Endodermal cell (in vitro differentiated cells): ENCODE data around the gene UMOD. TPM values are rescaled to one million over a fixed set of nuclear protein-coding genes. Genes with fewer than 3 reads are reported as not detected.
A peak's percentile ranks its signal among the peaks of the same experiment; 100 is the strongest.

Experiments
- DNase-seq: peaks from one replicate; pipeline ENCODE4 v3.0.0-alpha.2; 2017
- H3K27ac ChIP-seq: 2 replicates; pipeline ENCODE4 v1.5.1; 2013; ENCODE audit warnings: mild to moderate bottlenecking, low read depth, low read length, moderate library complexity
- H3K27me3 ChIP-seq: 2 replicates; pipeline ENCODE4 v1.6.1; 2013; ENCODE audit warnings: mild to moderate bottlenecking, low read length, moderate library complexity; ENCODE audit not compliant: insufficient read depth, control insufficient read depth, poor library complexity, severe bottlenecking
- H3K36me3 ChIP-seq: 2 replicates; pipeline ENCODE4 v1.7.0; 2013; ENCODE audit warnings: mild to moderate bottlenecking, low read length, moderate library complexity; ENCODE audit not compliant: control insufficient read depth, insufficient read depth
- H3K4me1 ChIP-seq: one replicate; pipeline ENCODE4 v1.7.0; 2013; ENCODE audit warnings: low read length; ENCODE audit not compliant: control insufficient read depth, insufficient read depth
- H3K4me3 ChIP-seq: 2 replicates; pipeline ENCODE4 v1.5.1; 2013; ENCODE audit warnings: mild to moderate bottlenecking, low read length, moderate library complexity
- H3K9ac ChIP-seq: 2 replicates; pipeline ENCODE4 v1.6.1; 2013; ENCODE audit warnings: mild to moderate bottlenecking, low read length, moderate library complexity; ENCODE audit not compliant: poor library complexity, severe bottlenecking; ENCODE audit errors: extremely low read depth
- H3K9me3 ChIP-seq: 2 replicates; pipeline ENCODE4 v1.6.1; 2013; ENCODE audit warnings: mild to moderate bottlenecking, low read length, moderate library complexity; ENCODE audit not compliant: control insufficient read depth
- H3K27ac Mint-ChIP-seq: 2 replicates; pipeline ENCODE4 v1.8.0; 2020; ENCODE audit warnings: mixed read lengths
- H3K27me3 Mint-ChIP-seq: 2 replicates; pipeline ENCODE4 v1.8.0; 2021; ENCODE audit warnings: mild to moderate bottlenecking, mixed read lengths; ENCODE audit not compliant: insufficient read depth
- H3K36me3 Mint-ChIP-seq: 2 replicates; pipeline ENCODE4 v1.8.0; 2020; ENCODE audit warnings: low read depth, mixed read lengths
- H3K4me1 Mint-ChIP-seq: 2 replicates; pipeline ENCODE4 v1.8.0; 2020; ENCODE audit warnings: mixed read lengths
- H3K4me3 Mint-ChIP-seq: 2 replicates; pipeline ENCODE4 v1.8.0; 2020; ENCODE audit warnings: mild to moderate bottlenecking, moderate library complexity, mixed read lengths
- H3K9me3 Mint-ChIP-seq: 2 replicates; pipeline ENCODE4 v1.8.0; 2020; ENCODE audit warnings: mild to moderate bottlenecking, mixed read lengths
- CTCF ChIP-seq: fragments of 200-600 bp; sonication (generic); conservative IDR thresholded peaks from 2 replicates; pipeline ENCODE4 v1.5.0; 2021; ENCODE audit warnings: antibody characterized with exemption, mild to moderate bottlenecking
- WGBS, 2 experiments: methylation state at CpG; one replicate each; pipeline versions ENCODE4 v1.1.5 to v1.1.7; 2013; ENCODE audit warnings: missing lambda C conversion rate in 2 of 2, mixed read lengths in 1 of 2; ENCODE audit not compliant: insufficient coverage in 1 of 2, insufficient read length in 1 of 2; 5-methylcytosine and 5-hydroxymethylcytosine counted together
- total RNA-seq, 2 donors: library from RNA; stranded (reverse); fragmentation: NEBNext Ultra II Directional in 1 of 2; extraction: Animal tissue kit (Norgen Biotek cat#: 25700) in 1 of 2; gene quantifications; 2 replicates in 1 of 2; 3 replicates in 1 of 2; pipeline ENCODE4 v1.2.1, GENCODE V29; 2021

UMOD gene
- total RNA-seq, 2 donors from 2014 or later: not detected

GRCh38 chr16:20349615-20350014 lies 2.9 kb downstream of the UMOD start:
- Mint-ChIP-seq H3K27me3 (peaks cover 6% of the 10 kb centered on the region), H3K4me3 (no peak overlapping the region), H3K4me1 (peaks cover 2% of the 10 kb centered on the region), H3K9me3 (no peaks in the 10 kb centered on the region), H3K36me3 (no peaks in the 10 kb centered on the region), H3K27ac (no peak overlapping the region)
- H3K9me3 ChIP-seq: no peaks in the 10 kb centered on the region
- H3K4me3 ChIP-seq: no peak overlapping the region
- H3K27me3 ChIP-seq: no peaks in the 10 kb centered on the region
- no peak overlapping the region for H3K27ac ChIP-seq
- H3K36me3 ChIP-seq: no peaks in the 10 kb centered on the region
- peak; percentile 64 for TF ChIP-seq CTCF
- WGBS, 2 experiments: 88% methylated on average over 2 to 5 of the region's 6 CpGs
- no peak overlapping the region for H3K9ac ChIP-seq
- peak; percentile 69 for DNase-seq
- no peaks in the 10 kb centered on the region for H3K4me1 ChIP-seq

DNA sequence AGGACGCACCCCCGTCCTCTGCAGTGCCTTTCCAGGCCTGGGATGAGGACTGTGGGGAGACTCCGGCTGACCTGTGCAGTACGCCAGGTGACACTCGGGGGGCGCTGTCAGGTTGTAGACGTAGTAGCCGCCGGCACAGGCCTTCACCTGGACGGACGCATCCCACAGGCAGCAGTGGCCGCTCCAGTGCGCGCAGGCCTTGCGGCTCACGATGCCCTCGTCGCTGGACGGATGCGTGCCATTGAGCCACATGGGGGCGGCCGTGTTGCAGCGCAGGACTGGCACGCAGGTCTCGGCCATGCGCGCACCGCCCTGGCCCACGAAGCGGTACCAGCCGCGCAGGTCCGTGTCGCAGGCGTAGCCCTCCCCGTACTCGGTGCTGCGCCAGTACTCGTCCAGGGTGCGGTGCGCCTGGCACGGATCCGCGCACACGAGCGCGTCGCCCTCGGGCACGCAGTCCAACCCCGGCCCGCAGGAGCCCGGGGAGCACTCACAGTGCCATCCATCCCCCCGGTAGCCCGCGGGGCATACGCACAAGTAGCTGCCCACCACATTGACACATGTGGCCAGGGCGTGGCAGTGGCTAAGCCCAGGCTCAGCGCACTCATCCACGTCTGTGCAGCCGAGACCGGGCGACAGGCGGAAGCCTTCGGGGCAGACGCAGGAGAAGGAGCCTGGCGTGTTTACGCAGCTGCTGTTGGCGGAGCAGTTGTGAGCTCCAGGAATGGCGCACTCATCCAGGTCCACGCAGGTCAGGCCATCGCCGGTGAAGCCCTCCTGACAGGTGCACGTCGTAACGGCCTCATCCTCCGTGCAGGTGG lies 3.9 kb downstream of the UMOD start:
- H3K36me3 ChIP-seq: no peaks in the 10 kb centered on the region
- H3K27me3 ChIP-seq: no peaks in the 10 kb centered on the region
- Mint-ChIP-seq H3K9me3 (no peaks in the 10 kb centered on the region), H3K27me3 (peaks cover 6% of the 10 kb centered on the region), H3K4me1 (peaks cover 2% of the 10 kb centered on the region), H3K4me3 (no peak overlapping the region), H3K27ac (no peak overlapping the region), H3K36me3 (no peaks in the 10 kb centered on the region)
- WGBS, 2 experiments: 94 to 95% methylated on average over 59 to 77 of the region's 77 CpGs
- TF ChIP-seq CTCF: peak; percentile 75
- H3K9ac ChIP-seq: no peak overlapping the region
- no peak overlapping the region for H3K4me3 ChIP-seq
- no peaks in the 10 kb centered on the region for H3K4me1 ChIP-seq
- H3K9me3 ChIP-seq: no peaks in the 10 kb centered on the region
- DNase-seq: peak; percentile 92
- no peak overlapping the region for H3K27ac ChIP-seq

DNA sequence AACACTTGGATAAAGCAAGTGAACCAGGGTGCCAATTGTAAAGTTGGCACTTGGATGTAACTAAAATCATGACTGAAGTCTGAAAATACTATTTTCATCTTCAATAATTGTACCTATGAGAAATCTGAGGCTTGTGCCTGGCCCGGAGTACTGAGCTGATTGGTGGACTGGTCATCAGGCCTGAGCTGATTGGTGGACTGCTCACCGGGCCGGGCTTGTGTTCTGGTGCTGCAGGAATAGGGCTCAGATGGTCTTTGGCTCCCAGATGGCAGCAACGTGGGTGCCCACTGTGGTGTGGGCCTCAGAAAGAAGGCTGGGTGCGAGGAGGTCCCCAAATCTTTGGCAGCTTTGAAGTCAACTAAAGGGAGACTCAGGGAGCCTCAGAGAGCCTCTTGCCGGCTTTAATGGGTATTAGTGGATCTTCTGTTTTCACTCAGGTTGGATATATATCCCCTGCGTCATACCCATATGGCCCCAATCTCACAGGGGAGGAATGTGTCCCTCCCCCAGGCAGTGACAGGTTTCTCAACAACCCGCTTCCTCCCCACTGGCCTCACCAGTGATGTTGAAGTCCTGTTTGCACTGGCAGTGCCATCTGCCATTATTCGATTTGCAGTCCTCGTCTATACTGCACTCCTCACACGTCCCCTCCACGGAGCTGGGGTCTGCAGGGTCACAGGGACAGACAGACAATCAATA lies 4.7 kb downstream of the UMOD start:
- Histone ChIP-seq H3K4me3 (no peak overlapping the region), H3K36me3 (no peaks in the 10 kb centered on the region), H3K9ac (no peak overlapping the region), H3K27me3 (no peaks in the 10 kb centered on the region), H3K9me3 (no peaks in the 10 kb centered on the region), H3K27ac (no peak overlapping the region), H3K4me1 (no peaks in the 10 kb centered on the region)
- Mint-ChIP-seq H3K27ac (no peak overlapping the region), H3K36me3 (no peaks in the 10 kb centered on the region), H3K9me3 (no peaks in the 10 kb centered on the region), H3K4me1 (no peaks in the 10 kb centered on the region), H3K4me3 (no peak overlapping the region), H3K27me3 (peaks cover 6% of the 10 kb centered on the region)
- DNase-seq: peak; percentile 53
- 83 to 88% methylated on average over 7 to 12 of the region's 12 CpGs for WGBS, 2 experiments
- TF ChIP-seq CTCF: no peak
